Retinal pigment epithelial cell (primary cell): ENCODE data around the gene EVX1.

ENCODE experiments used
- DNase-seq: peaks from one replicate; pipeline ENCODE4 v3.0.0-alpha.2; 2010; ENCODE audit warnings: low read depth
- H3K4me3 ChIP-seq: 2 replicates; pipeline ENCODE4 v1.5.1; 2011; ENCODE audit warnings: mild to moderate bottlenecking, low read length, control low read depth, moderate library complexity
- CTCF ChIP-seq: conservative IDR thresholded peaks from 2 replicates; pipeline ENCODE4 v1.5.1; 2011; ENCODE audit warnings: low read depth, low read length, control low read depth, inconsistent platforms

Gene EVX1

GRCh38 chr7:27277628-27278027 is 35.0 kb downstream of the EVX1 start:
- TF ChIP-seq CTCF = no peak
- no peak for DNase-seq
- no peak overlapping the region for H3K4me3 ChIP-seq

GRCh38 chr7:27283558-27283957 is 41.0 kb downstream of the EVX1 start:
- TF ChIP-seq CTCF = no peak
- DNase-seq = no peak

GRCh38 chr7:27295236-27295635 is 52.6 kb downstream of the EVX1 start:
- H3K4me3 ChIP-seq = no peak overlapping the region
- DNase-seq = no peak
- TF ChIP-seq CTCF = no peak

More at GRCh38 chr7:27283558-27283957, 41.0 kb downstream of the EVX1 start:
- no peak overlapping the region for H3K4me3 ChIP-seq

- DNase-seq = no peak
- no peak overlapping the region for H3K4me3 ChIP-seq
- no peak for TF ChIP-seq CTCF
Observed at GRCh38 chr7:27297356-27297755, 54.8 kb downstream of the EVX1 start.
